H9 (cell line): ENCODE data around the gene SCARF1. TPM values are rescaled to one million over a fixed set of nuclear protein-coding genes. Genes with fewer than 3 reads are reported as not detected.

Experiments
- DNase-seq: peaks from one replicate; pipeline ENCODE4 v3.0.0-alpha.2; 2017
- H2AFZ ChIP-seq: one replicate; pipeline ENCODE4 v1.6.1; 2013; ENCODE audit warnings: mild to moderate bottlenecking, low read length, control low read depth, moderate library complexity
- H2AK5ac ChIP-seq: 2 replicates; pipeline ENCODE4 v1.6.1; 2013; ENCODE audit warnings: low read length, control low read depth, mixed read lengths; ENCODE audit not compliant: insufficient read length
- H2BK120ac ChIP-seq: one replicate; pipeline ENCODE4 v1.6.1; 2013; ENCODE audit warnings: low read depth, mild to moderate bottlenecking, low read length, control low read depth, inconsistent platforms; ENCODE audit not compliant: poor library complexity, severe bottlenecking
- H2BK12ac ChIP-seq: 2 replicates; pipeline ENCODE4 v1.6.1; 2013; ENCODE audit warnings: low read length, control low read depth, mixed read lengths, low read depth; ENCODE audit not compliant: insufficient read length
- H2BK15ac ChIP-seq: 2 replicates; pipeline ENCODE4 v1.6.1; 2013; ENCODE audit warnings: low read depth, low read length, control low read depth
- H2BK20ac ChIP-seq: one replicate; pipeline ENCODE4 v1.6.1; 2013; ENCODE audit warnings: low read depth, mild to moderate bottlenecking, low read length, control low read depth, inconsistent platforms; ENCODE audit not compliant: poor library complexity, severe bottlenecking
- H2BK5ac ChIP-seq: 2 replicates; pipeline ENCODE4 v1.6.1; 2013; ENCODE audit warnings: low read length, control low read depth, mixed read lengths; ENCODE audit not compliant: insufficient read length
- H3K14ac ChIP-seq: 2 replicates; pipeline ENCODE4 v1.6.1; 2013; ENCODE audit warnings: low read length, control low read depth; ENCODE audit not compliant: insufficient read depth
- H3K18ac ChIP-seq: 2 replicates; pipeline ENCODE4 v1.6.1; 2013; ENCODE audit warnings: low read depth, mild to moderate bottlenecking, mixed read lengths, low read length, control low read depth; ENCODE audit not compliant: insufficient read length
- H3K23ac ChIP-seq: 2 replicates; pipeline ENCODE4 v1.6.1; 2013; ENCODE audit warnings: low read length, control low read depth, mixed read lengths, low read depth; ENCODE audit not compliant: insufficient read length
- H3K23me2 ChIP-seq: 2 replicates; pipeline ENCODE4 v1.6.1; 2013; ENCODE audit warnings: low read depth, mild to moderate bottlenecking, mixed read lengths, low read length, control low read depth; ENCODE audit not compliant: insufficient read length, poor library complexity, severe bottlenecking
- H3K27ac ChIP-seq: 2 replicates; pipeline ENCODE4 v1.5.1; 2013; ENCODE audit warnings: low read length, control low read depth, mixed read lengths, low read depth; ENCODE audit not compliant: insufficient read length
- H3K27me3 ChIP-seq: 2 replicates; pipeline ENCODE4 v1.6.1; 2013; ENCODE audit warnings: low read length, control low read depth, inconsistent platforms; ENCODE audit not compliant: insufficient read depth
- H3K4ac ChIP-seq: 2 replicates; pipeline ENCODE4 v1.6.1; 2013; ENCODE audit warnings: low read depth, mild to moderate bottlenecking, control low read depth, inconsistent platforms, low read length, moderate library complexity
- H3K4me1 ChIP-seq: 2 replicates; pipeline ENCODE4 v1.6.1; 2013; ENCODE audit warnings: low read length, control low read depth, inconsistent platforms; ENCODE audit not compliant: insufficient read depth
- H3K4me2 ChIP-seq: 2 replicates; pipeline ENCODE4 v1.6.1; 2013; ENCODE audit warnings: low read length, control low read depth, mixed read lengths; ENCODE audit not compliant: insufficient read length, insufficient read depth
- H3K56ac ChIP-seq: 2 replicates; pipeline ENCODE4 v1.6.1; 2013; ENCODE audit warnings: low read depth, mild to moderate bottlenecking, mixed read lengths, low read length, control low read depth; ENCODE audit not compliant: insufficient read length
- H3K79me1 ChIP-seq: 2 replicates; pipeline ENCODE4 v1.6.1; 2013; ENCODE audit warnings: low read depth, mild to moderate bottlenecking, moderate library complexity, low read length, control low read depth, inconsistent platforms; ENCODE audit not compliant: insufficient read depth, poor library complexity, severe bottlenecking
- H3K79me2 ChIP-seq: 2 replicates; pipeline ENCODE4 v1.6.1; 2013; ENCODE audit warnings: low read length, control low read depth, inconsistent platforms; ENCODE audit not compliant: insufficient read depth
- H3K9ac ChIP-seq: 2 replicates; pipeline ENCODE4 v1.6.1; 2013; ENCODE audit warnings: low read length, control low read depth, mixed read lengths; ENCODE audit not compliant: insufficient read length; ENCODE audit errors: extremely low read depth
- H3K9me3 ChIP-seq: one replicate; pipeline ENCODE4 v1.6.1; 2013; ENCODE audit warnings: low read depth, low read length, inconsistent platforms; ENCODE audit not compliant: control insufficient read depth
- H3T11ph ChIP-seq: one replicate; pipeline ENCODE4 v1.6.1; 2013; ENCODE audit warnings: mild to moderate bottlenecking, low read length, control low read depth, inconsistent platforms
- H4K20me1 ChIP-seq: one replicate; pipeline ENCODE4 v1.6.1; 2013; ENCODE audit not compliant: control insufficient read depth, insufficient read length, insufficient read depth
- H4K5ac ChIP-seq: 2 replicates; pipeline ENCODE4 v1.6.1; 2013; ENCODE audit warnings: low read depth, mild to moderate bottlenecking, mixed read lengths, low read length, control low read depth; ENCODE audit not compliant: insufficient read length
- H4K8ac ChIP-seq: replicated peaks from 2 replicates; pipeline ENCODE4 v1.6.1; 2013; ENCODE audit warnings: low read length, control low read depth, mixed read lengths, low read depth; ENCODE audit not compliant: insufficient read length
- H4K91ac ChIP-seq: 2 replicates; pipeline ENCODE4 v1.6.1; 2013; ENCODE audit warnings: low read depth, mild to moderate bottlenecking, moderate library complexity, mixed read lengths, low read length, control low read depth; ENCODE audit not compliant: insufficient read length
- H3K27ac Mint-ChIP-seq, 3 experiments: 2 replicates in 2 of 3; 3 replicates in 1 of 3; pipeline ENCODE4 v1.8.0; 2020 to 2021; ENCODE audit warnings: mixed read lengths in 3 of 3, mild to moderate bottlenecking in 1 of 3, moderate library complexity in 1 of 3
- H3K27me3 Mint-ChIP-seq: 2 replicates; pipeline ENCODE4 v1.8.0; 2021; ENCODE audit warnings: low read depth, mild to moderate bottlenecking, moderate library complexity, mixed read lengths
- H3K36me3 Mint-ChIP-seq, 3 experiments: 2 replicates in 2 of 3; 3 replicates in 1 of 3; pipeline ENCODE4 v1.8.0; 2020 to 2021; ENCODE audit warnings: low read depth in 3 of 3, mixed read lengths in 3 of 3; ENCODE audit not compliant: insufficient read depth in 1 of 3
- H3K4me1 Mint-ChIP-seq, 2 experiments: 2 replicates each; pipeline ENCODE4 v1.8.0; 2020; ENCODE audit warnings: mixed read lengths in 2 of 2
- H3K4me3 Mint-ChIP-seq, 2 experiments: 2 replicates in 1 of 2; 3 replicates in 1 of 2; pipeline ENCODE4 v1.8.0; 2020 to 2021; ENCODE audit warnings: mild to moderate bottlenecking in 2 of 2, mixed read lengths in 2 of 2, moderate library complexity in 1 of 2
- H3K9me3 Mint-ChIP-seq, 2 experiments: 2 replicates in 1 of 2; 3 replicates in 1 of 2; pipeline ENCODE4 v1.8.0; 2020; ENCODE audit warnings: mild to moderate bottlenecking in 2 of 2, mixed read lengths in 2 of 2, moderate library complexity in 1 of 2
- CTCF ChIP-seq: fragments of 200-600 bp; sonication (generic); conservative IDR thresholded peaks from 3 replicates; pipeline ENCODE4 v1.8.0; 2021; ENCODE audit warnings: antibody characterized with exemption, mild to moderate bottlenecking
- WGBS: extraction: QIAGEN DNeasy Blood & Tissue Kit; methylation state at CpG from one replicate; pipeline ENCODE4 v1.1.7; 2013; ENCODE audit warnings: missing lambda C conversion rate, low lambda C conversion rate, mixed read lengths; ENCODE audit not compliant: insufficient read length; ENCODE audit errors: extremely low coverage; 5-methylcytosine and 5-hydroxymethylcytosine counted together
- total RNA-seq: library from RNA; stranded (reverse); gene quantifications from 2 replicates; pipeline ENCODE4 v1.2.1, GENCODE V29; 2021

Gene SCARF1
- total RNA-seq, 1 experiment from 2014 or later, result 2.4 TPM

GRCh38 chr17:1676401-1676800 is 30.9 kb upstream of the SCARF1 start:
- no peak overlapping the region for H2BK12ac ChIP-seq
- no CpG with 5 or more reads among the region's 13 CpGs for WGBS
- no peak overlapping the region for H2BK15ac ChIP-seq
- H3K4me2 ChIP-seq, result no peak overlapping the region
- no peak overlapping the region for H2AK5ac ChIP-seq
- H3K27ac ChIP-seq, result no peak overlapping the region
- H2AFZ ChIP-seq, result no peak overlapping the region
- H2BK120ac ChIP-seq, result no peak overlapping the region
- no peaks in the 10 kb centered on the region for H3K4me1 ChIP-seq
- H3K27me3 Mint-ChIP-seq, result no peaks in the 10 kb centered on the region
- no peak overlapping the region for H4K91ac ChIP-seq
- H3K4me1 Mint-ChIP-seq, result no peaks in the 10 kb centered on the region
- no peak overlapping the region for H3K23ac ChIP-seq
- TF ChIP-seq CTCF, result no peak
- H3K14ac ChIP-seq, result no peak overlapping the region
- no peaks in the 10 kb centered on the region for H3K9me3 ChIP-seq
- no peak overlapping the region for H3K4me3 Mint-ChIP-seq
- DNase-seq, result no peak
- no peak overlapping the region for H2BK20ac ChIP-seq
- no peak overlapping the region for H3K4ac ChIP-seq
- H3T11ph ChIP-seq, result no peak overlapping the region
- H3K27me3 ChIP-seq, result 0 out of 2 replicates have a peak, but pooled peaks cover 3% of the 10 kb centered on the region
- no peaks in the 10 kb centered on the region for H3K79me1 ChIP-seq
- no peaks in the 10 kb centered on the region for H3K79me2 ChIP-seq
- no peak overlapping the region for H3K27ac Mint-ChIP-seq
- no peak overlapping the region for H3K18ac ChIP-seq
- H2BK5ac ChIP-seq, result no peak overlapping the region
- peaks cover 78 to 97% (median 95%) of the 10 kb centered on the region in 3 experiments for H3K36me3 Mint-ChIP-seq
- no peaks in the 10 kb centered on the region for H4K20me1 ChIP-seq
- no peak overlapping the region for H3K56ac ChIP-seq
- no peak overlapping the region for H4K5ac ChIP-seq
- no peak overlapping the region for H3K9ac ChIP-seq
- no peak overlapping the region for H4K8ac ChIP-seq
- no peaks in the 10 kb centered on the region for H3K23me2 ChIP-seq
- H3K9me3 Mint-ChIP-seq, result no peaks in the 10 kb centered on the region
